GM18526 (cell line): ENCODE data around the gene RAB27B.

Experiments used
- POLR2A ChIP-seq: IDR thresholded peaks from 3 replicates; pipeline ENCODE4 v1.6.1; 2011; ENCODE audit not compliant: insufficient read length; ENCODE audit errors: extremely low read depth

Gene RAB27B

GRCh38 chr18:54848121-54848520, 19.8 kb downstream of the RAB27B start:
- no peak for TF ChIP-seq POLR2A

- TF ChIP-seq POLR2A = no peak
These were observed 21.4 kb downstream of the RAB27B start for GRCh38 chr18:54849683-54850082.

- TF ChIP-seq POLR2A = no peak
These were observed 22.3 kb downstream of the RAB27B start for GRCh38 chr18:54850598-54850997.

GRCh38 chr18:54852780-54853675, 24.8 kb downstream of the RAB27B start:
- TF ChIP-seq POLR2A = no peak

- TF ChIP-seq POLR2A = no peak
These were observed 27.9 kb downstream of the RAB27B start for GRCh38 chr18:54856105-54856646.

- TF ChIP-seq POLR2A = no peak
These were observed 29.2 kb downstream of the RAB27B start for GRCh38 chr18:54857499-54857898.

GRCh38 chr18:54859667-54860421, 31.6 kb downstream of the RAB27B start:
- TF ChIP-seq POLR2A = no peak

GRCh38 chr18:54860941-54861340, 32.7 kb downstream of the RAB27B start:
- no peak for TF ChIP-seq POLR2A

- TF ChIP-seq POLR2A = no peak
These were observed 38.9 kb downstream of the RAB27B start for GRCh38 chr18:54867131-54867530.

- TF ChIP-seq POLR2A = no peak
These were observed 43.0 kb downstream of the RAB27B start for GRCh38 chr18:54871231-54871630.

GRCh38 chr18:54872681-54873080, 44.4 kb downstream of the RAB27B start:
- TF ChIP-seq POLR2A = no peak

- TF ChIP-seq POLR2A = no peak
These were observed 45.6 kb downstream of the RAB27B start for GRCh38 chr18:54873884-54874255.

GRCh38 chr18:54875063-54875462, 46.8 kb downstream of the RAB27B start:
- TF ChIP-seq POLR2A = no peak

GRCh38 chr18:54877076-54877475, 48.8 kb downstream of the RAB27B start:
- no peak for TF ChIP-seq POLR2A

- no peak for TF ChIP-seq POLR2A
These were observed 49.9 kb downstream of the RAB27B start for GRCh38 chr18:54878159-54878622.
